ENCODE measurements around the gene SPEF2.

Gene SPEF2, protein sequence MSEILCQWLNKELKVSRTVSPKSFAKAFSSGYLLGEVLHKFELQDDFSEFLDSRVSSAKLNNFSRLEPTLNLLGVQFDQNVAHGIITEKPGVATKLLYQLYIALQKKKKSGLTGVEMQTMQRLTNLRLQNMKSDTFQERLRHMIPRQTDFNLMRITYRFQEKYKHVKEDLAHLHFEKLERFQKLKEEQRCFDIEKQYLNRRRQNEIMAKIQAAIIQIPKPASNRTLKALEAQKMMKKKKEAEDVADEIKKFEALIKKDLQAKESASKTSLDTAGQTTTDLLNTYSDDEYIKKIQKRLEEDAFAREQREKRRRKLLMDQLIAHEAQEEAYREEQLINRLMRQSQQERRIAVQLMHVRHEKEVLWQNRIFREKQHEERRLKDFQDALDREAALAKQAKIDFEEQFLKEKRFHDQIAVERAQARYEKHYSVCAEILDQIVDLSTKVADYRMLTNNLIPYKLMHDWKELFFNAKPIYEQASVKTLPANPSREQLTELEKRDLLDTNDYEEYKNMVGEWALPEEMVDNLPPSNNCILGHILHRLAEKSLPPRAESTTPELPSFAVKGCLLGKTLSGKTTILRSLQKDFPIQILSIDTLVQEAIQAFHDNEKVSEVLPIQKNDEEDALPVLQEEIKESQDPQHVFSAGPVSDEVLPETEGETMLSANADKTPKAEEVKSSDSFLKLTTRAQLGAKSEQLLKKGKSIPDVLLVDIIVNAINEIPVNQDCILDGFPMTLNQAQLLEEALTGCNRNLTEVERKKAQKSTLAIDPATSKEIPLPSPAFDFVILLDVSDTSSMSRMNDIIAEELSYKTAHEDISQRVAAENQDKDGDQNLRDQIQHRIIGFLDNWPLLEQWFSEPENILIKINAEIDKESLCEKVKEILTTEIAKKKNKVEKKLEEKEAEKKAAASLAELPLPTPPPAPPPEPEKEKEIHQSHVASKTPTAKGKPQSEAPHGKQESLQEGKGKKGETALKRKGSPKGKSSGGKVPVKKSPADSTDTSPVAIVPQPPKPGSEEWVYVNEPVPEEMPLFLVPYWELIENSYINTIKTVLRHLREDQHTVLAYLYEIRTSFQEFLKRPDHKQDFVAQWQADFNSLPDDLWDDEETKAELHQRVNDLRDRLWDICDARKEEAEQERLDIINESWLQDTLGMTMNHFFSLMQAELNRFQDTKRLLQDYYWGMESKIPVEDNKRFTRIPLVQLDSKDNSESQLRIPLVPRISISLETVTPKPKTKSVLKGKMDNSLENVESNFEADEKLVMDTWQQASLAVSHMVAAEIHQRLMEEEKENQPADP (N-terminal part only)

DNA sequence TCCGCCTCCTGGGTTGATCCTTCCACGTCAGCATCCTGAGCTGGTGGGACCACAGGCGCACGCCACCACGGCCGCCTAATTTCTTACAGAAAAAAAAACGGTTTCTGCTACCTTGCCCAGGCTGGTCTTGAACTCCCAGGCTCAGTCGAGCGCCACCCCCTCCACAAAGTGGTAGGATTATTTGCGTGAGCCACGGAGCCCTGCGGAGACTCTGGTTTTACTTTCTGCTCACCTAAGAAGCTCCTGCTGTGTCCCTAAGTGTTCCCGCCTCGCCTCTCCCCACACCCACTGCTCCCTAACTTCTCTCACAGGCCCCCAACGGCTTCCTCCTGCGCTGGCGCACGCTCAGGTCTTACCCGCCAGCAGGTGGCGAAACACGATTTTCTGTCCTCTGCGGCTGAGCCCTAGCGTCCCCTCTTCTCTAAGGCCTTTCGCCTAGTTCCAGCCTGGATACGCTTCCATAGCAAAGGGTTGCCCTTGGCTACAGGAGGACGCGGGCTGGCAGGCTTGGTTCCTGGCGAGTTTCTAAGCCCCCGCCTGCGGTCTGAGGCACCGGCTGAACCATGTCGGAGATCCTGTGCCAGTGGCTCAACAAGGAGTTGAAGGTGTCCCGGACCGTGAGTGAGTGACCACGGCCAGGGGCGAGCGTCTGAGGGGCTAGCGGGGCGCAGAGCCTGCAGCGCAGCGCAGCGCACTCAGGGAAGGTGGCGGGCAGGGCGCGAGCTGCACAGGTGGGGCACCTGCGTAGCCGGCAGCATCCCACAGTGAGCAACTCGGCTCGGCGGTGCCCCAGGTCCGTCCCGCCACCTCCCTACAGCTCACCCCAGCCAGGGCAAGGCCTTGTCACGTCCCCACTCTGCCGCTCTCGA lies at the start of gene SPEF2:
Gene SPEF2 (plus strand): TSS at position 429 of the 869 bp plus-strand sequence. CDS start 135 bp downstream, at position 564.
- peak; percentile 74 for DNase-seq

DNA sequence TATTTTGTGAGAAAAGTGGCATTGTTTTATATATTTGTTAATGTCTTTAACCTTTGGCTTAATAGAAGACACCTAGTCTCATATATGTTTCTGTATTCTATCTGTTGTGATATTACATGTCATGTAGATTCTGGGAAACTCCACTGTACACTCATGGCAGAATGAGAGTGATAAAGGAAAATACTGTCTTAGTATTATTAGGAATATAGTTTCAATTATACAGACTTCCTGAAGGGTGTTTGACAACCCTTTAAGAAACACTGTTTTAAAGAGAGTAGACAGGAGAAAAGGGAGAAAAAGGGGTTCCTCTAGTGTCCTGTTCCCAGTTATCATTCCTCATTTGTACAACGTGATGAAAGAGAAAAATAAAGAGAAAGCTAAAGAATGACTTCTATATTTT lies 42.1 kb upstream of the SPEF2 start:
- no peak for DNase-seq

DNA sequence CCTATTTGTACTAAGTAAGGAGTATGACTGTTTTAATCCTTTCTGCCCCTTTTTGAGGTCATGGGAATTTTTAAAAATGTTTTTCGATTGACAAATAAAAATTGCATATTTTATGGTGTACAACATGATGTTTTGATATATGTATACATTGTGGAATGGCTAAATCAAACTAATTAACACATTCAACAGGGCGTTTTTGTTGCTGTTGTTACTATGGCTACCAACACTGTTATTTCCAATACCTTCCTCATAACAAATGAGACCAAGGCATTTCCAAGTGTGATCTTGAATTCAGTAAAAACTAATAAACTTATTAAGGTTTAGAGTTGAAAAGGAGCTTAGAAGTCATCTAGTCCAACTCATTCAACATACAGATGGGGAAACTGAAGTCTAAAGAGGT lies 30.2 kb upstream of the SPEF2 start:
- DNase-seq, result no peak

DNA sequence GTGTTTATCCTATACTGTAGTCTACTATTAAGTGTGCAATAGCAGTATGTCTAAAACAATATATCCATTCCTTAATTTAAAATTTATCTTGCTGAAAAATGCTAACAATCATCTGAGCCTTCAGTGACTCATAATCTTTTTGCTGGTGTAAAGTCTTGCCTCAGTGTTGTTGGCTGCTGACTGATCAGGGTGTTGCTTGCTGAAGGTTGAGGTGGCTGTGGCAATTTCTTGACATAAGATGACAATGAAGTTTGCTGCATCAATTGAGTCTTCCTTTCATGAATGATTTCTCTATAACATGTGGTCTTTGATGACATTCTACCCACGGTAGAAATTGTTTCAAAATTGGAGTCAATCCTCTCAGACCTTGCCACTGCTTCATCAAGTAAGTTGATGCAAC lies 24.3 kb upstream of the SPEF2 start:
- DNase-seq, result no peak

DNA sequence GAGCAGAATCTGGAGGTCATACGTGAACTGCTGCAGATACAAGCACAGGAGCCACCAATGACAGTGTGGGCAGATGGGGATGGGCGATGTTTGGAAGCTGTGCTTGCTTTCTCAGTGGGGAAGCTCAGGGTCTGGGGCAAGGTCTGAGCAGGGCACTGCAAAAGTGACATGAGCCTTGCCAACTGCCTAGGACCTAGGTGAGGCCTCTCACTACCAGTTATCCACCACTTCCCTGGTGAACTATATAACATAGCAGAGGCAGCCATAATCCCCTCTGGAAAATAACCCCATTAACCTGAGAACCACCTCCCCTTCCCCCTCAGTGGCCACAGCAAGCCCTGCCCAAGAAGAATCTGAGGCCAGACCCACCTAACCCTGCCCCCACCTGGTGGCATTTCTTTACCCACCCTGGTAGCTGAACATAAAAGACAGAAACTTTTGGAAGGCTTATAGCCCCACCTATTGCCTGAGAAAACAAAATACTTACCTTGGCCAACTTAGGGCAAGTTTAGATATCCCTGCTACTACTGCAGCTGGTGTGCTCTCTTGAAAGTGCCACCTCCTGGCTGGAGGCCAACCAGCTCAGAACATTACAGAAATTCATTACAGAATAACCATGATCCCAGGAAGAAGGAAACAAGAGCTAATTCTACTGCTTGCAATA lies 18.8 kb upstream of the SPEF2 start:
- peak; percentile 14 for DNase-seq

DNA sequence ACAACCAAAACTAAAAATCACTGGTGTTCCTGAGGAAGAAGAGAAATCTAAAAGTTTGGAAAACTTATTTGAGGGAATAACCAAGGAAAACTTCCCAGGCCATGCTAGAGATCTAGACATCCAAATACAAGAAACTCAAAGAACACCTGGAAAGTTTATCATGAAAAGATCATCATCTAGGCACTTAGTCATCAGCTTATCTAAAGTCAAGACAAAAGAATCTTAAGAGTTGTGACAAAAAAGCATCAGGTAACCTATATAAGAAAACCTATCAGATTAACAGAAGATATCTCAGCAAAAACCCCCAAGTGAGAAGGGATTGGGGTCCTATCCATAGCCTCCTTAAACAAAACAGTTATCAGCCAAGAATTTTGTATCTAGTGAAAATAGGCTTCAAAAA lies 17.1 kb upstream of the SPEF2 start:
- no peak for DNase-seq

DNA sequence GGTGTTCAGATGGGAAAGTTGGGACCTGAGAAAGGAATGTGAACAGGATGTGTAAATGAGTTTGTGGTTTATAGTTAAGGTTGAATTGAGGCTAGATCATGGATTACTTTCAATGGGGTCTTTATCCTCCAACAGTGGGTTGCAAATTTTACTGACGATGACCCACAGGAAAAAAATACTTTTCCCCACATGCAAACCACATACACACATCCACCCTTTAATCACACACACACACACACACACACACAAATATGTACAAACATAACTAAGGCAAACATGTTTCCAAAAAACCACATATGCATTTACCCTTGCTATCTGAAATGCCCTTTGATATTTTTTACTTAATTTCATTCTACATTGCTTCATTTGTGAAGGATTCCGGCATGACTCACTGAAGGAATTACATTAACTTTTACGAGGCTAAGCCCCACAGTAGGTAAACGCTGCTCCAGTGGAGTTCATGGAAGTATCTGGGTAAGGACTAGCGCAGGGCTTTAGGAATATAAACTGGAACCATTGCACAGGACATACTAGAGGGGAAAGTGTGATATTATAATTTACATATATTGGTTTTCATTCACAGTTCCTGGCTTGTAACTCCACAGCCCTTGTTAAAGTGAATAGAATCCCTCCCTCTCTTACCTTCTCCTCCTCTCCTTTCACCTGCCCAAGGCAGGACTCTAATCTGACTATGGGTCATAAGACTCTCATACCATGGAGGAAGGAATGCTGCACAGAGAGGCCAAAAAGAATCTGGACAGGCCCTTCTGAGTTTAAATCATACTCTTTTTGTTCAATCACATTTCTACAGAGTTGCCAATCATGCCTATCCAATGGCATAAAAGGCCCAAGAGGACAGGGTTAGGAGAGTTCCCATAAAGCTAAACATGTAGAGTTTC lies 8.5 kb upstream of the SPEF2 start:
- DNase-seq, result no peak

DNA sequence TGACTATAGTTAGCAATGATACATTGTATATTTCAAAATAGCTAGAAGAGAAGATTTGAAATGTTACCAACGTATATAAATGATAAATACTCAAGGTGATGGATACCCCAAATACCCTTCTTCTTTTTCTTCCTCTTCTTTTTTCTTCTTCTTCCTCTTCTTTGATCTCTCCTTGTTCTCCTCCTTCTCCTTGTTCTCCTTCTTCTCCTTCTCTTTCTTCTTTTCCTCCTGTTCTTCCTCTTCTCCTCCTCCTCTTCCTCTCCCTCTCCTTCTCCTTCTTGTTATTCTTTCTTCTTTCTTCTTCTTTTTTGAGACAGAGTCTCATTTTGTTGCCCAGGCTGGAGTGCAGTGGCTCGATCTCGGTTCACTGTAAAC lies 616 bp upstream of the SPEF2 start:
- DNase-seq, result no peak

DNA sequence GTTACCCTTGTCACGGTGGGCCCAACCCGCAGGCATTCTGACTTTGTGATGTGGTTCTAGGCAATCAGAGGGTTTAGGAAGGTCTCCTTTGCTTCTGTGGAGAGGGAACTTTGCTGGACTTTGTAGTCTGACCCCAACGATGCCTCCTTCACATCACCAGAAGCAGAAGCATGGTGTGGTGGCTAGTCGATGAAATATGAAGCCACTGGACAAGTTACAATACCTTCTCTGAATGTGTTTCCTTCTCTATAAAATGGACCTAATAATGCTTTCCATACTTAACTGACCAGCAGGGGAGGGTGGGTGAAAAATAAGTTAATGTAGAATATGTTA lies 607 bp downstream of the SPEF2 start:
- DNase-seq, result no peak

DNA sequence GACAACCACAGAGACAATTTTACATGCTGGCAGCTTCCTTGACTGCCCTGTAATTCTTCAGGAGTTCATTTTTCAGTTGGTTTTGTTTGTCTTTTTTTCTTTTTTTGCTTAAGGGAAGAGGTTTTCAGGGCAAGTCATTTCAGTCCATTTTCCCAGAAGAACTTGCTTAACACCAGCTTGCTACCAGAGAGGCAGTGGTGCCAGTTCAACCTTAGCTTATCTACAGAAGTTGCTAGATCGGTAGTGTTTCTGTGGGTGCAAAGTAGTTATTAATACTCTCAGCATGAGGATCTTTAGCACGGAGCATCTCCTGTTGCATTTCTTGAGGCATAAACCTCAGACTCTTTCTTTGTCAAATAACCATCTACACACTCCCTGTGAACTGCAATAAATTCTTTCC lies 1.1 kb downstream of the SPEF2 start:
- no peak for DNase-seq

DNA sequence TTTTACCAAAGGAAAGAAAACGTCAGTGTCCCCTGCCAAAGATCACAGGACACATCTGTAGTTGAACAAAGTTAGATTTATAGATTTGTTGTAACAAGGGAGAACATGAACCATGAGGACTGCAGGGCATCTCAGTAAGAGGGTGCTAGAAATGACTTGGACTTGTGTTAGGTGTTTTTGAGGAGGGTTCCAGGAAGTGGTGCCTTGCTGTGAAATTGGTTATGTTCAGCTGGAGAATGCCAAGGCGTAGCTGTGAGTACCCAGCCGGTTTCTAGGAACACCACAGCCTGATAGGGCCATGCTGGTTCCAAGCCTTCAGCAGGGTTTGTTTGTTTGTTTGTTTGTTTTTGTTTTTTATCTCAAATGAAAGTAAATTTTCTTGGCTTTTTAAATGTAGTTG lies 5.3 kb downstream of the SPEF2 start:
- DNase-seq, result no peak

DNA sequence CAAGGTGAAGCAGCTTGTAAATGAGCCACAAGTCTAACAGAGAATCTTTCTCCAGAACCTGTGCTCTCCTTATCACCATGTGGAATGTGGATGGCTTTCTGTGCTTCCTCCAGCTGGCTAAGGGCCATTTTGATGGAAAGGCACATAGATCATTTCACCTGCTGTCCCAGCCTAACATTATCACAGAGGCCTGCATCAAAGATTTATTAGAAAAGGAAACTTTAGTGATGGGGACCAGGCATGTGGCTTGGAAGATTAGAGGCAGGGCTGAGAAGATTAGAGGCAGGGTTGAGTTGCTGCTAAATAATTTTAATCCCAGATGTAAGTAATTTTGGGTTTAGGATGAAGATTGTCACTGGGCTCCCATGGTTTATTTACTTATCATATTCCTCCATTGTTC lies 6.3 kb downstream of the SPEF2 start:
- DNase-seq, result no peak

DNA sequence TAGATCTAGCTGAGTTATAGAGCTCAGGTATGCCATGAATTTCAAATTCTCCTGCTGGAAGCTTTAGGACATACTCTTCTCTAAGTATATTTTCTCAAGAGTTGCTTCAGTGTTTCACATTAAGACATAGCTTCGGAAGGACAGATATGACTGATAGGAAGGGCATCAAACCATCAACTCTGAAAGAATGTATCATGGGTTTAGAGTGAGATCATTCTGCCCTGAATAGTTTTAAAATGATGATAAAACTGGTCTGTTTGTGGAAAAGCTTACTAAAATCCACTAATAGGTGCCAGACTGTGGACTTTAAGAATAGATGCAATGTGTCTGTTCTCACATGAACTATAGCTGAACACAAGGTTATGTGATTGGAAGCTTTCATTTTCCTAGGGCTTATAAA lies 8.4 kb downstream of the SPEF2 start:
- DNase-seq, result no peak

DNA sequence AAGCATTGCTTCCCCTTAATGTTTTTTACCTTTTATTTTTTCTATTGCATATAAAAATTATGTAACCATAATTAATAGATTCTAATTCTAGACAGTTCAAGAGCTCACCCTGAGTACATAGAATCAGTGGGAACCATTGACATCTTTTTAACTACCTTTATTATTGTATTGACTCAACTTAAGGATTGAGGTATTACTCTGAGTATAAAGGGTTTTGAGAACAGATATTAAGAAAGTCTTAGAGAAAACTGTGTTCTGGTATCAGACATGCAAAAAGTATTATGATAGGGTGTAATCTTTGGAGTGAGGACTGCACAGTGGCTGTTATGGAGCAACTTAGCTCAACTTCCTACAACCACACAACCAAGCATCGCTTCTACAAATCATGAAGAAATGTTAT lies 8.9 kb downstream of the SPEF2 start:
- DNase-seq, result no peak

DNA sequence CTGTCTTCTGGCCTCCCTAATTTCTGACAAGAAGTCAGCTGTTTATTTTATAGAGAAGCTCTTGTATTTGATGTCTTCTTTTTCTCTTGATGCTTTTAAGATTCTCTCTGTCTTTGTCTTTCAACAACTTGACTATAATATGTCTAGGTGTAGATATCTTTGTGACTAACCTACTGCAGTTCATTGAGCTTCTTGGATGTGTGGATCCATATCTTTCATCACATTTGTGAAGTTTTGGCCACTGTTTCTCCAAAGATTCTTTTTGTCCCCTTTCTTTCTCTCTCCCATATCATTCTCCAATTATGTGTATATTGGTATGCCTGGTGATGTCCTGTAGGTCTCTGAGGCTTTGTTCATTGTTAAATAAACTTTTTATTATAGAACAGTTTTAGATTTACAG lies 16.7 kb downstream of the SPEF2 start:
- DNase-seq, result no peak

DNA sequence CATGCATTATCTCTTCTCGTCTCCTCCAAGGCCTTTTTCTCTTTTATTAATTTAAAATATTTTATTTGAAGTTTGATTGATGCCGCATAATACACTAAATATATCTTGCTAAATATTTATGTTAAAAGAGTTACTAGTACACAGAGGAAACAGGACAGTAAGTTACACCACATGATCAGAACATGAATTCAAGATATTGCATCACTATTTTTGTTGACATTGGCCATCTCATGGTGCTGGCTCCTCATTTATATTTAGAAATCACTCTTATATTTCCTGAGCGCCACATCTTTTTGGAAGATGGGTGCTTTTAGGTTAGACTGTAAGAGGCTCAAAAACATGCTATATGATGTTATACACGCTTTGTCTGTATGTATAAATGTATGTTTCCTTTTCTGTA lies 23.0 kb downstream of the SPEF2 start:
- no peak for DNase-seq

DNA sequence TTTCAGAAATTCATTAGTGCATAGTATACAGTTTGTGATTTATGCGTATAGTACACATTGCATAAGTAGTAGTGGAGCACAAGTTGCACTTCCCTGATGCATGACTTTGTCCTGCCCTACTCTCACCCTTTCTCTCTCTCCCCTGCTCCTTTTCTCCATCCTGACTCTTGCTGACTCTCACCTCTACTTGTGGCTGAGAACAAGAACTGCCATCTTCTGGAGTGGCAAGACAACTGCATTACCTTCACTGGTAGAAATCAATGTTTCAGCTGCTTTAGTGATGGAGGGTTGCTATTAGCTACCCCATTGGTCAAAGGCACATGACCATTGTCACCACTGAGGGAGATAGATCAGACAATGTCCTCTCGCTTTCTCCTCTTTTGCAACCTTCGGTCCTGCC lies 26.9 kb downstream of the SPEF2 start:
- DNase-seq, result no peak

DNA sequence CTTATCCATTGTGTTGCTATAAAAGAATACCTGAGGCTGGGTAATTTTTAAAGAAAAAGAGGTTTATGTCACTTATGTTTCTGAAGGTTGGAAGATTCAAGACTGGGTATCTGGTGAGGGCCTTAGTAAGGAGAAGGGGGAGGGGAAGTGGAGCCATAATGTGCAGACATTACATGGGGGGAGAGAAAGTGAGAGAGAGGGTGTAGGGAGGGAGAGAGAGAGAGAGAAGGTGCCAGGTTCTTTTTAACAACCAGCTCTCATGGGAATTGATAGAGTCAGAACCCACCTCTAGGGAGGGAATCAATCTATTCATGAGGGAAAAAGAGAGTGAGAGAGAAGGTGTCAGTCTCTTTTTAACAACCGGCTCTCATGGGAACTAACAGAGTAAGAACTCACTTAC lies 29.5 kb downstream of the SPEF2 start:
- no peak for DNase-seq

DNA sequence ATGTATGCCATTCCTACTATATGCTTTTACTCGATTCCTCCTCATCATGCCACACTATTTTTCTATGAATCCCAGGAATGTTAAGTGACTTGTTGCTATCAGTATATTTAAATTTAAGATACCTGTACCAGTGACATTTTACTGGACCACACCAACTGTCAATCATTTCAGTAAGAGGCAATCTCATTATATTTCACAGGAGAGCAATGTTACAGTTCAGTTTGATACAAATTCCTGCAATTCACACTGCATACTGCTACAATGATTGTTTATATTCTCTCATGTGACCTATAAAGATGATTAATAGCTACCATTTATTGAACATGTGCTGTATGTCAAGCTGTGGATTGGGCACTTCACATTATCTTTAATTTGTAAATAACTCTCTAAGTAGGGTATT lies 30.0 kb downstream of the SPEF2 start:
- DNase-seq, result no peak

DNA sequence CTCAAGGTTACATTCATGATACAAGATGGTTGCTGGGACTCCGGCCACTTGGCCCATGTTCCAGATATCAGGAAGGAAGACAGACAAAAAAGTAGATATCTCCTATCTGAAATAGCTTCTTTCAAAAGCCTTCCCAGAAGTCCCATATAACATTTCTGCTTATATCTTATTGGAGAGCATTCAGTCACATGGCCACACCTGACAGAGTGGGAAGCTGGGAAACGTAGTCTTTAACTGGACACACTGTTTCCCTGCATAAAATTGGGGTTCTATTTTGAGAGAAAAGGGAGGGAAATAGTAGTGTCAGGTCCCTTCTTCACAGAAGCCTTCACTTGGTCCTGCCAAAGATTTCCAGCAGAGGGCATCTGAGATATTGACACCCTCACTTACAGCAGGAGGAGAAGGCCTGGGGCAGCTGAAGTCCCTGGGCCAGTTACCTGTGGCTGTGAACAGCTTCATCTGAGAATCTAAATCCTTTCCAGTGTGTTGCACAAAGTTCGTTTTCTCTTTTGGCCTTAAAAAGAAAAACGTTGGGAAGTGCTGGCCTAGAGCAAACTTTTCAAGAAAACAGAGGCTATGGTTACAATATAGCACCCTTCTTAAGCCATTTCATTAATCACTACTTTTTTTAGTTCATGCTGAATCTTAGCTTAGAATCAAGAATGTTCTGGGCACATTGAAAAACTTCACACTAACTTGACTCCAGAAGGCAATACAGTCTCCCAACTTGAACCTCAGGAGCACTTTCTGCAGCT lies 33.5 kb downstream of the SPEF2 start:
- peak; percentile 22 for DNase-seq

Measured in NCI-H2171 treated with DMSO at 0.1 percent for 48 hours (cell line).